GM19023 (cell line): ENCODE data around the gene PLA2G2E.
"Not testable (repeated sequence)": the region's sequence is repeated elsewhere in the genome, so short reads cannot be mapped to it uniquely, and the experiment has no call there.

Experiments used
- ATAC-seq: cut with Tn5 transposase; IDR thresholded peaks from one replicate; pipeline ENCODE4 v1.9.1; 2021; ENCODE audit warnings: mild to moderate bottlenecking, moderate library complexity; ENCODE audit not compliant: unreplicated experiment

The PLA2G2E gene

DNA sequence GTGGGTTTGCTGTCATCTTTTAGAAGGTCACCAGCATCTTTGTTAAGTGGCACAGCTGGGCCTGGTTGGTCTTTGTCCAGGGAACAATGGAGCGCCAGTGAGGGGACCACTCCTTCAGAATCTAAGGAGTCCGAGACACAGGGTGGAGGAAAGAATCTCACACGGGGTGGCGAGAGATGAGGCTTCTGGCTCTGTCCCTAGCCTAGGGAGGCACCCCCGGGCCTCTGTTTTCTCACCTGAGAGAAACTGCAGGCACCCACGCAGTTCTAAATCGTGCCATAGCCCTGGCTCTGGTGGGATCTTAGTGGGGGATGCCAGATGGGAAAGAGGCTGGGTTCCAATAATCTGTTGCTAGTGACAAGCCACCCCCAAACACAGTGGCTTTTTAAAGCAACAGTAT is 10.9 kb upstream of the PLA2G2E start:
- ATAC-seq = no peak

DNA sequence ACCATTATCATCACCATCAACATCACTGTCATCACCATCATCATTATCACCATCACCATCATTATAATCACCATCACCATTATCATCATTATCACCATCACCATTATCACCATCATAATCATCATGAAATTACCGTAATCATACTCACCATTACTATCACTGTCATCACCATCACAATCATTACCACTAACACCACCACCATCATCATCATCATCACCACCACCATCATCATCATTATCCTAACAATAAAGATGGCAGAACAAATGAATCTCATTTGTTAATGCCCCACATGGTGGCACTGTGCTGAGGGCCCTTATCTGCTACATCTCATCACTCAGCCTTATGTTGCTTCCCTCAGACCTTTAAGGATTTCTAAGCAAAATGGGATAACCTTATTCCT is 9.4 kb upstream of the PLA2G2E start:
- no peak for ATAC-seq

DNA sequence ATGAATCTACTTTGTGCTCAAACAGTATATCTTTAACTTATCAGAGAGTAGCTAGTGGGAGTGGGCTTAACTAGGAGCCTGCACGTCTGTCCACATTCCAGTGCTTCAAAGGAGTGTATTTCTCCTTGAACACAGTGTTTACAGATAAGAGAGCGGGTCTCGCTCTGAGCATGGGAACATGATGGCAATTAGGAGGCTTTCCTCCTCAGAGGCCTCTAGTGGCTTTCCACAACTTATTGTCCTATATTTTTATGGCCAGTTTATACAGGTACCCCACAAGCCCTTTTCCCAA is 3.7 kb upstream of the PLA2G2E start:
- not testable (repeated sequence) for ATAC-seq

DNA sequence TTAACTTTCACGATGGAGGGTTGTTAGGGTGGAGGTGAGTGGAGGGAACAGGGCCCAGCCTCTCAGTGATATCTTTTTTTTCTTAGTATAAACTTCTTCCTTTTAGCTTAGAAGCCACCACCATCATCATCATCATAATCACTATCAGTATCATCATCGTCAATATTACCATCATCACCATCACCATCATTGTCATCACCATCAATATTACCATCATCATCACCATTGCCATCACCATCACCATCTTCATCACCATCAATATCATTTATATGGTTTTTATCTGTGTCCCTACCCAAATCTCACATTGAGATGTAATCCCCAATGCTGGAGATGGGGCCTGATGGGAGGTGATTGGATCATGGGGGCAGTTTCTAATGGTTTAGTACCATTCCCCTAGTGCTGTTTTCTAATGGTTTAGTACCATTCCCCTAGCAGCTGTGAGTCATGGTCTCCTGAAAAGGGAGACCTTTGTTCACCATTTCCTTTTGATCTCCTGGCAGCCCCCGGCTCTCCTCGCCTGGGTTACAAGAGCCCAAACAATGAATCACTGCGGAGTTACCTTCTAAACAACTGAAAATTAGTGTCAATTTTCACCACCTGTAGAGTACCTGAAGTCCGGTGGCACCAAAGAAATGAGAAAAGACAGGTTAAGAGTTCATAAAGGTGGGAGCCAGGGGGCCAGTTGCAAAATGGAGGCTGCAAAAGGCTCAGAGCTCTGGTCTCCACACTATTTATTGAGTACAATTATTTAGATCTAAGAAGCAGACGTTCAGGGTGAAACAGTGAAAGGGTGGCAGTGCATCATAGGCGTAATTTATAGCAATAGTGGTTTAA is 3.1 kb upstream of the PLA2G2E start:
- no peak for ATAC-seq

DNA sequence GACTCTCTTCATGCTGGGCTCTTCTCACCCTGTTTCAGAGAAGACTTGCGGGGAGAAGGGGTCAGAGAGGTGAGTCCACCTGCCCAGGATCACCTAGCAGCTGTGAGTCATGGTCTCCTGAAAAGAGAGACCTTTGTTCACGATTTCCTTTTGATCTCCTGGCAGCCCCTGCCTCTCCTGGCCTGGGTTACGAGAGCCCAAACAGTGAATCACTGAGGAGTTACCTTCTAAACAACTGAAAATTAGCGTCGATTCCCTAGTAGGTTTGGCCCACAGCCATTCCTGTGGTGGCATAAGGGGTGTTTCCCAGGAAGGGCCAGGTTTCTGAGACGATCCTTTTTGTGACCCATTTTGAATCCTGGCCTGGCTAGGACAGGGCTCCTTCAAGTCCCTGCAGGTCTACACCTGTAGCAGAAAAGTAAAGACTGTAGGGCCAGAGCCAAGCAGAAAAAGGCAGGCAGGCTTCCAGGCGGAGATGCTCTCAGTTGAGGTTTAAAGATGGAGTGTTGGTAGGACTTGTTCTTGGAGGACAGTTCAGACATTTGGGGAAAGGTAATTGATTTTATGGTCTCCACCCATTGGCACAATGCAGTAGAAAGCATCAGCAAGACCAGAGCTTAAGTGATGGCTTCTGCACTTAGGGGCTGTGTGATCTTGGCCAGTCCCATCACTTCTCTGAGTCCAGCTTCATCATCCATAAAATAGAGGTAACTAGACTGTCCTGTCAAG is 2.1 kb upstream of the PLA2G2E start:
- ATAC-seq = no peak

DNA sequence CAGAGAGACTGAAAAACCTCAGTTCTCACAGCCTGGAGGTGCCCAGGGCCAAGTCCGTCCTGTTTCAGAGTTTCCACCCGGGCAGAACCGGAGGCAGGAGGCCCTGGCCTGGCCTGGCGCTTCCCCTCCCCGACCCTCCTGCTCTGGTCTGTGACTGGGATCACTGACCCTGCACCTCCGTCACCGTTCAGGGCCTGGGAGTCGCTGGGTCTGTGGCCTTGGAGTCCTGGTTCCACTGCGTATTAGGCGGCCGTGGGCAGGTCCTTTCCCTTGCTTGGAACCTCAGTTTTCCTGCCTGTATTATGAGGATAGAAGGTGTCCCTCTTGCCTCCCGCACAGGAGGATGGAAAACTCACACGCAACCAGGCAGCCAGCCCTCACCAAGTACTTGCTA is 533 bp upstream of the PLA2G2E start:
- ATAC-seq = no peak

DNA sequence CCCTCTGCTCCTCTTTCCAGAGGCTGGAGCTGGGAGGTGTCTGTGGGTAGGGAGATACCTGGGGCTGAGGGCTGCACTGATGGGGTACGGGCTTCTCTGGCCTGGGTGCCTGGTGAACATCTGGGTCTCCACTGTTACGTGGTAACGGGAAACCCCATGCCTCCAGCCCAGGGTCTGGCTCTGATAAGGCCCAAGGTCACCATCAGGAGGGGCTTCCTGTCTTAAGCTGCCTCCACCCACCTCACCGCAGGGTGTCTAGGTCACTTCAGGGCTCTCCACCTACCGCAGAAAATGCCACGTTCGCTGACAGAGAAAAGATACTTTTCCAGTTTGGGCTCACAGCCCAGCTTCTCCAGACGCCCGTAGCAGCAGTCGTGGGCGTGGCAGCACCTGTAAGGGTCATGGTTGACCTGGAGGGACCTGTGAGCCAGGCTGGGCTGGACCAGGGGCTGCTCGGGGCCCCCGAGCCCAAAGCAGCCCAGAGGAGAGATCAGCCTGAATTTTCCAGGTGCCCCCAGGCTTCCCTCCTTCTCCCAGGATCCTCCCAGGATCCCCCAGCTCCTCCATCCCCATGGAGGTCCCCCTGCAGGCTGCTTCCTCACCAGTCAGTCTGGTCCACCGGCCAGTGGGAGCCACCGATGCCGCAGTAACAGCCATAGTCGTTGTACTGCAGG is 1.3 kb downstream of the PLA2G2E start:
- ATAC-seq = no peak

DNA sequence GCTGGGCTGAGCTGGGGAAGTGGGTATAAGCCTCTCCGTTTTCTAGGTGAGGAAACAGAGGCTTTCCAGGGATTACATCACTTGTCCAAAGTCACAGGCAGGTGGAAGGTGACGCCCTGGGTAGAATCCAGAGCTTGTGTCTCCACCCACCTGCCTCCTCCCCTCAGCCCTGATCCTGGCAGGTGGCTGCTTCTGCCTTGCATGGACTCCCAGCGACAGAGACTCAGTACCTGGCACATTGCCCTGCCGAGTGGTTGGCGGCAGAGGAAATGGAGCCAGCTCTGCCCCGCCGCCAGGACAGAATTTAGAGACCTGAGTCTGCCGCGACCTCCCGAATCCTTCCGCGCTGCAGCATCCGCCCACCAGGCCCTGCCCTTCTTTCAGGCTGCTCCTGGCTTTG is 2.1 kb downstream of the PLA2G2E start:
- ATAC-seq = no peak

DNA sequence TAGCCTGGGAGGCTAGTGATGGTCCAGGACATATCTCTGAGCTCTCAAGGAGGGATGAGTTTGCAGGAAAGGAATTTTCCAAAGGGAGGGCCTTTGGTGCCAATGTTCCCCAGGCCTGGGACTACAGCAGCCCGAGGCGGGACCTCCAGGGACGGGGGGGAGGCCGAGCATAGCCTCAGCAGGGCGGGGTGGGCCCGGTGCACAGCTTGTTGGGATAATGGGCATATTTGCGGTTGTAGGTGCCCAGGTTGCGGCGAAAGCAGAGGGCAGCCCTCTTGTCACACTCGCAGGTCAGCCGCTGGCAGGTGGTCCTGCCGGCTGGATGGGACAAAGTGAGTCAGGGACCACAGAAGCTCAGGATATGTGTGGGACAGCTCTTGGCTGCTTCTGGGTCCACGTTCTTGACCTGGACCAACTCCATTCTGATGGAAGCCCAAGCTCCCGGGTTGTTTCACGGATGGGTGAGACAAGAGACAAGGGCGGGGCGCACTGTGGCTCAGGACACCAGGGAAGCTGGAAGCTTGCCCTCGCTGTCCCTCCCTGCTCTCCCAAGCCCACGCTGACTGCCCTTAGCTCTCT is 3.2 kb downstream of the PLA2G2E start:
- ATAC-seq = no peak

DNA sequence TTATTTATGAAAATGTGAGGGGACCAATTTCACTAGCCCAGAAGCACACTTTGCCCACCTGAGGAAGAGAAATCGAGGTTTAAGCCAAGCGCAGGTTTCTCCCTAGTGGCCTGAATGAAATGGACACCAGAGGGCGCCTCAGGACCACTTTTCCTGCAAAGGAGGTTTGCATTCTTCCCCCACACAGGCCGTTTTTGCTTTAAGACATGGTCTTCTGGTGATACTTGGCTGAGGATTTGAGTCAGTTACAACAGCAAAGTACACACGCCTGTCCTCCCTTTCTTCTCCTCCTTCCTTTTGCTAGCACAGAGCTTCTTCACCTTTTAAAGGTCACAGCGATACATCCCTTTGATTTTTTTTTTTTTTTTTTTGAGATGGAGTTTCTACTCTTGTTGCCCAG is 5.4 kb downstream of the PLA2G2E start:
- no peak for ATAC-seq

DNA sequence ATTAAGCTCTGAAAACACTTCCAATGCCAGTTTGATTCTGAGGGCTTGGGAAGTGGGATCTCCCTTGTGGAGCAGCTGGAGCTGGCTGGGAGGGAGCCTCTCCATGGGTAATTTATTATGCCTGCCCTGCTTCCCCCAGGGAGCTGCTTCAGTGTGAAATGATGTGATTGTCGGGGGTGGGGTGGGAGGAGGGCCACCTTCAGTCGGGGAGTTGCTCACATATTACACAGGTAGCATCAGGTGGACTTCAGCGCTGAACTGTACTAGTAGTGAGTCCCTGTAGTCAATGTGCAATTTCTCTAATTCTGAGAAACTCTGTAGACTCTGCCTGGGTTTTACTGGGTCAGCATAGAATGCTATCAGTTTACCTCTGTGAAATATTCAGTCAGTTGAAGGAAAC is 12.8 kb downstream of the PLA2G2E start:
- ATAC-seq = no peak

DNA sequence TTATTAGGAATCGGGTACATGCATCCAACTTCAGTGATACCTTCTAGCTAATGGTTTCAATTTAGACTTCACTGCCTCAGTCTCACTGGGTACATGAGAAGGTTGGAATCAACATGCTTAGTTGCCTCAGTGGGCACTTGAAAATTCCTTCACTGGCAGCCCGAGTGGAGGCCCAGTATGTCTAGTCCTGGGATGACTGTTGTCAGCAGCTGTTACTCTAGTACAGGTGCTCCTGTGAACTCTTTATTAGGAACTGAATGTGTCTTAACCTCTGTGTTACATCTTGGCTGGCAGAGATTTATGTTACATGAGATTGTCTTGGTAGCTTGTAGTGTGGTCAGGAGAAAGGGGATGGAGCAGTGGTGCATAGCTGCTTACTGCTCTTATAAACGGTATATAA is 13.4 kb downstream of the PLA2G2E start:
- no peak for ATAC-seq

DNA sequence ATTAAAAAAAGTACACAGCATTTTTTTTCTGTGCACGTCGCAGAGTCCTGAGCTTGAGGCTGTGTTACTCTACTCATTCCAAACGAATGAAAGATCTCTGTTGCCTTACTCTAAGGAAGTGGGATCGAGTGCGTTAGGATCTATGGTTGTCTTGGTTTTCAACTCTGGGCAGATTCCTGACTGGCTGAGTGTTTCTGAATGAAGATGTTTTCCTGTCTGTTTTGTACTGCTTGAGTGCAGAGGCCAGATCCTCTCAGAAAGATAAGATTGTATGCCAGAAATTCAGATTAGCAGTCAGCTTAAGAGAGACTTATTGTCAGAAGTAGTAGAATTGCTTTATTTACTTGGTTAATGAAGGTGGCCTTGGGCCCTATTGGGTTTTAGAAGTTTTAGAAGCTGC is 14.0 kb downstream of the PLA2G2E start:
- no peak for ATAC-seq

DNA sequence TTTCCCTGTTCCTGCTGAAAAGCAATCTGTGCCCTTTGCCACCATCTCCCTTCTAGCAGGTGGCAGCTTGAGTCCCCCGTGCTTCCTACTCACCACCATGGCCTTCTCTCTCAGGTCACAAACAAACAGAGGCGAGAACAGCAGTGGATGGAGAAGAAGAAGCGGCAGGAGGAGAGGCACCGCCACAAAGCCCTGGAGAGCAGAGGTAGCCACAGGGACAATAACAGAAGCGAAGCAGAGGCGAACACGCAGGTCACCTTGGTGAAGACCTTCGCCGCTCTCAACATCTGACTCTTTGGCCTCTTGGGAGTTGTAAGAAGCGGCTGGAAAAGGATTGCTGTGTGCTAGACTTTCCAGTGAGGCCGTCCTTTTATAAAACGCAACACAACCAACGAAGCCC is 16.0 kb downstream of the PLA2G2E start:
- no peak for ATAC-seq

DNA sequence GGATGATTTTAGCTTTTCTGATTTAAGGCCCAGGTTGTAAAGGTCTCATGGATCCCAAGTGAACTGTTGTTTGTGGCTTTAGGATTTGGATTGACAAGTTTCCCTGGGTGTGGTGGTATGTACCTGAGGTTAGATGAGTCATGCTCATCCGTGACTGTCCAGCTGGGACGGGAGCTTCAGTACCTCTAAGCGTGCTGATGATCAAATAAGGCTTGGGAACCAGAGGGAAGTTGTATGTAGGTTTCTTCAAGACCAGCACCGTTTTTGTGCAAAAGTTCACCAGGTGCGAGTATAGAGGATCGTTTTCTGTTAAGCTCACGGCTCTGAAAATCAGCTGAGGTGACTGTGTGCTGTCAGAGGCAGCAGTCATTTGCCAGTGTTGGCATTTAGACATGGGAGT is 19.8 kb downstream of the PLA2G2E start:
- no peak for ATAC-seq

DNA sequence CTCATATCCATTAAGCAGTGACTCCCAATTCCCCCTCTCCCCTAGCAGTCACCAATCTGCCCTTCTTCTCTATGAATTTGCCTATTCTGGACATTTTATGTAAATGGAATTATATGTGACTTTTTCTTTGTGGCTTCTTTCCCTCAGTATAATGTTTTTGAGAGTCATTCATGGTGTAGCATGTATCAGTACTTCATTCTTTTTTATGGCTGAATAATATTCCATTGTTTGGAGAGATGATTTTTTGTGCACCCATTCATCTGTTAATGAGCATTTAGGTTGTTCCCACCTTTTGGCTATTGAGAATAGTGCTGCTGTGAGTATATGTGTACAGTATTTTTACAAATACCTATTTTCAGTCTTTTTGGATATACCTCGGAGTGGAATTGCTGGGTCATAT is 21.8 kb downstream of the PLA2G2E start:
- ATAC-seq = no peak

DNA sequence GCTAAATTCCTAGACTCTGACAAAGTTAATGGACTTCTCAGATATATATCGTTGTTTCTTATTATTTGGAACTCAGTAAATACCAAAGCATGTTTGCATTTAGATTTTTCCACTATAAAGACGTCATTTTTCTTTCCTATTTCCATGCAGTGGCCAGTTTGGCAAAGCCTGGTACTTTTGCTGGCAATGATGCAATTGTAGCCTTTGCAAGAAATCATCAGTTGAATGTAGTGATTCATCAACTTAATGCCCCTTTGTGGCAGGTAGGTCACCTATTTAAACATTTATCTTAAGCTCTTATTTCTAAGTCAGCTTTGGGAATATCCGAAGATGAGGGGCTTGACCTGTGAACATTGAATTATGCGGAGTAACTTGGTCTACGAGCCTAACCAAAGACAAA is 29.2 kb downstream of the PLA2G2E start:
- no peak for ATAC-seq

DNA sequence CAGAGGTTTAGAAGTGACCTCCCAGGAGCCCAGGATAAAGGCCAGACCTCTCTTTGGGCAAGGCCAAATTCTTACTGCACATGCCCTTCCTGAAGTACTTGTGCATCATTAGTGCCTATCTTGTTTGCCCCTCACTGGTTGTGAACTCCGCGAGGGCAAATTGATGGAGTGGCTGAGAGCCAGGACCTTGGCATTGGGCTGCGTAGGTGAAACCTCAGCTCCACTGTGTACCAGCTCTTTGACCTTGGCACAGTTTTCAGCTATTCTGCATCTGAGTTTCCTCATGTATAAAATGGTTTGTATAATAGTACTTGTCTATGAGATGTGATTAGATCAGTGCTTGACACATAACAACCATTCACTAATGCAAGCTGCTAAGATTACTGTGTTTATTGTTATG is 29.7 kb downstream of the PLA2G2E start:
- no peak for ATAC-seq

DNA sequence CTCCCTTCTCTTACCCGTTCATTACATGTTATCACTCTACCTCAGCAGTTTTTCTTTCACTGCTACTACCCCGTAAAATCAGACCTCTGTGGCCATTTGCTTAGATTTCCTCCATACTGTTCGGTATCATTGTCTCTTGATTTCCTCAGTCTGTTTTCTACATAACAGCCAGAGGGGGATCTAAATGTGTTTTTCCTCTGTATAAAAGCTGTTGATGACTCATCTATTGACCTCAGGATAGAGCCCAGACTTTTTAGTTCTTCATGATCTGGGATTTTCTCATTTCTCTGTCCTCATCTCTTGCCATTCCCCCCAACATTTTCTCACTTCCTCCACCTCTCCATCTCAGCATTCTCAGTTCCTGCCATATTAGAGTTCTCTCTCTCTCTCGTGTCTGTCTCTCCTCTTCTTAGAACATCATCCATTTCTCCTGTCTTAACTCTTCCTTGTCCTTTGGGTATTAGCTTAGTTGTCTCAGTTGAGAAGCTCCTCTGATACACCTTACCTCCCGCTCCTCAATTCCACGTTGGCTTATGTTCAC is 30.7 kb downstream of the PLA2G2E start:
- no peak for ATAC-seq

DNA sequence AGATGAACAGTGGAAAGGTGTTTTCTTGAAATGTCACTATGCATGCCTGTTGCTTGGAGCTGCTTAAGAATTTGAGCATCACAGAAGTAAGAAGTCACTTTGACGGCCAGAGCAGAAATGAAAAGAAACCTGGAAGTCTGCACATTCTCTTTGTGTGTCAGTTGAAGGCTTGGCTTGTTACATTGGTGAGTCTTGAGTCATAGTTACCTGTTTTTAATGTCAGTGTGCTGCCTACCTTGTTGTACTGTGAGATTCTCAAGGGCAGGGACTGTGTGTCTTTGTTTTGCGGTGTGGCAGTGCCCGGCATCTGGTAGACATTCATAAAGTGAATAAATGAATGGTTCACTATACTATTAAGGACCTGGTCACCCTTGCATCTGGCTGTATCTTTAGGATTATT is 31.3 kb downstream of the PLA2G2E start:
- ATAC-seq = no peak

DNA sequence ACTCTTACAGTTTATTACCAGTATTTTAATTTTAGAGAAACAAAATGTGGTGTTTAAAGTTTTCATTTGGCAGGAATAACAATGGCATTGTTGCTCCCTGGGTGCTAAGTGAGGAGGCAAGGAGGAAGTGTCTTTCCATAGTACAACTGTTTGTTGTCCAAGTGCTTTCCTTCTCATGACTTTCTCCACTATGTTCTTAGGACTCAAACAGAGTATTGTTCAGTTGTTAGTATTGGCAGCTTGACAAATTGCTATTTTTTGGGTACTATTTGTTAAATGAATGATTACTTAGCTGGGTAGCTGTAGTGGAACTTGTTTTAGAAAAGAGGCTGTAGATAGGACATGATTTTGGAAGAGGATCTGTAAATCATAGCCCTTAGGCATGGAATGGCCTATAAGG is 33.8 kb downstream of the PLA2G2E start:
- ATAC-seq = no peak

DNA sequence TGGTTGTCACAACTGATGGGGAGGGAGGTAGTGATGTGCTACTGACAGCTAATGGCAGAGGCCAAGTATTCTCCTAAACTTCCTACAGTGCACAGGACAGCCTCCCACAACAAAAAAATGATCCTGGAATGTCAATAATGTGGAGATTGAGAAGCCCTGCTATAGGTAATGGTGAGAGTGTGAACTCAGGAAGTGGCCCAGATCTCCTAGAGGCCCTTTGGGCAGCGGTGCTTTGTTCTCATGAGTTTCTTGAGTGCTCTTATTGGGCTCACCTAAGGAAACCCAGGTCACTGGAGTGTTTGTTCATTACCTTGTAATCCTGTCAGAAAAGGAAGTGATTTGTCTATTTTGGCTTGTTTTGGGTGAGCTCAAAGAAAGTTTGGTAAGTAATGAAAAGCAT is 35.3 kb downstream of the PLA2G2E start:
- ATAC-seq = no peak
